ENCODE data around the gene PEX26.
A peak's percentile ranks its signal among the peaks of the same experiment; 100 is the strongest.
"Not testable (repeated sequence)": the region's sequence is repeated elsewhere in the genome, so short reads cannot be mapped to it uniquely, and the experiment has no call there.

Gene PEX26

GRCh38 chr22:18073467-18073866, 4.3 kb upstream of the PEX26 start:
- H3K4me3 ChIP-seq (ENCODE audit: low read depth, low read length): no peak overlapping the region
- TF ChIP-seq, protein P1, sequence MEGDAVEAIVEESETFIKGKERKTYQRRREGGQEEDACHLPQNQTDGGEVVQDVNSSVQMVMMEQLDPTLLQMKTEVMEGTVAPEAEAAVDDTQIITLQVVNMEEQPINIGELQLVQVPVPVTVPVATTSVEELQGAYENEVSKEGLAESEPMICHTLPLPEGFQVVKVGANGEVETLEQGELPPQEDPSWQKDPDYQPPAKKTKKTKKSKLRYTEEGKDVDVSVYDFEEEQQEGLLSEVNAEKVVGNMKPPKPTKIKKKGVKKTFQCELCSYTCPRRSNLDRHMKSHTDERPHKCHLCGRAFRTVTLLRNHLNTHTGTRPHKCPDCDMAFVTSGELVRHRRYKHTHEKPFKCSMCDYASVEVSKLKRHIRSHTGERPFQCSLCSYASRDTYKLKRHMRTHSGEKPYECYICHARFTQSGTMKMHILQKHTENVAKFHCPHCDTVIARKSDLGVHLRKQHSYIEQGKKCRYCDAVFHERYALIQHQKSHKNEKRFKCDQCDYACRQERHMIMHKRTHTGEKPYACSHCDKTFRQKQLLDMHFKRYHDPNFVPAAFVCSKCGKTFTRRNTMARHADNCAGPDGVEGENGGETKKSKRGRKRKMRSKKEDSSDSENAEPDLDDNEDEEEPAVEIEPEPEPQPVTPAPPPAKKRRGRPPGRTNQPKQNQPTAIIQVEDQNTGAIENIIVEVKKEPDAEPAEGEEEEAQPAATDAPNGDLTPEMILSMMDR (IDR thresholded peaks at IDR 0.05; ENCODE audit: borderline replicate concordance, insufficient read depth, low read depth, low read length): no peak

DNA sequence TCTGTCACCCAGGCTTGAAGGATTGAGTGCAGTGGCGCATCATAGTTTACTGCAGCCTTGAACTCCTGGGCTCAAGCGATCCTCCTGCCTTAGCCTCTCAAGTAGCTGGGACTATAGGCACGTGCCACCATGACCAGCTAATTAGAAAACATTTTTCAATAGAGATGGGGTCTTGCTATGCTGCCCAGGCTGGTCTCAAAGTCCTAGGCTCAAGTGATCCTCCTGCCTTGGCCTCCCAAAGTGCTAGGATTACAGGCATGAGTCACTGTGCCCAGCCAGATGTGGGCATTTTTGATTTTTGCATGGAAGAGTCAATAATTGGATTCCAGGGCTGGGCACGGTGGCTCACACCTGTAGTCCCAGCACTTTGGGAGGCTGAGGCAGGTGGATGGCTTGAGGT, 3.9 kb upstream of the PEX26 start:
- H3K4me3 ChIP-seq (ENCODE audit: low read depth, low read length): not testable (repeated sequence)

DNA sequence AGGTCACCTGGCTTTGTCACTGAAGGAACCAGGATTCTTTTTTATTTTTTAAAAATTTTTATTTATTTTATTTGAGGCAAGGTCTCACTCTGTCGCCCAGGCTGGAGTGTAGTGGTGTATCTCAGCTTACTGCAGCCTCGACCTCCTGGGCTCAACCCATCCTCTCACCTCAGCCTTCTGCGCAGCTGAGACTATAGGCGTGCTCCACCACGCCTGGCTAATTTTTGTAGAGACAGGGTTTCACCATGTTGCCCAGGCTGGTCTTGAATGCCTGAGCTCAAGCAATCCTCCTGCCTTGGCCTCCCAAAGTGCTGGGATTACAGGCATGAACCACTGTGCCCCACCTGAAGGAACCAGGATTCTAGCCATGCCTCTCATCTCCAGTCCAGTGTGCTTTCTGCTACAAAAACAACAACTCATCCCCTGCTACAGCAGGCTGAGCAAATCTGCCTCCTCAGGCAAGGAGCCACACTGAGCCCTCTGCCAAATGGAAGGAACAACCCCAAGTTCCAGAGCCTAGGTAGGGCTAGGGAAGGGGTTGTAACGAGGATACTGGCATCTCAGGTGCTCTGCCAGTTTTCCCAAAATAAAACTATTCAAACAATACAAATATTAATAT, 2.6 kb upstream of the PEX26 start:
- H3K4me3 ChIP-seq (ENCODE audit: low read depth, low read length): no peak overlapping the region
- TF ChIP-seq, protein P1 (IDR thresholded peaks at IDR 0.05; ENCODE audit: borderline replicate concordance, insufficient read depth, low read depth, low read length): no peak

DNA sequence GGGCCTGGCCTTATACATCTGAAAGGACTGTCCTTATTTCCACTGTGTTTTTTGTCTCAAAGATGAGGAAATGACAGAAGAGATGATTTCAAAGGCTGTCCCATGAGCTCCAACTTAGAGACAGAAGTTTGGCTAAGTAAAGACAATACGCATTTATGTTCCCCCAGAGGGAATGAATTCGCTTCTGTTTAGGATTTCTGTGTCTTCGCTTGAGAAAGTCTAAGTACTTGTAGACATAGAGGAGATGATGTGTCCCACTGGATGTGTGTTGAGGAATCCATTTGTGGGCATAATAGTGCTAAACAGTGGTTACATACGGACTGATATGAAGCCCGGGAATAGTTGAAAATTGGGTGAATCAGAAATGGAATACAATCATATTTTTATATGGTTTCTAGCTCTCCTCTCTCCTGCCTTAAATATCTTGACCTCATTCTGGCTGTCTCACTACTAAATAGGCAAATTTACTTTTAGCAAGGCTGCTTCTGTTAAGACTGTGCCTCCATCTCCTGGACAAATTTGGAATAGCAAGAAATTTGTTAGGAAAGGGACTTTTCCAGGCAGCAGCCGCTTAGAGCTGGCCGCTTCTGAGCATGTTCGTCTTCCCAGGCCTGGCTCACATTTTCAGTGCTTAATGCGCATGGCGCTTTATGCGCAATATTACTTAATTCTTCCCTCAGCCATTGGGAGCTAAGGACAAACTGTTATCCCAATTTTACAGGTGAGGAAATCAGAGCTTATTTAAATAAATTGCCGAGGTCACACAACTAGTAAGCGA, 1.9 kb upstream of the PEX26 start:
- H3K4me3 ChIP-seq (ENCODE audit: low read depth, low read length): no peak overlapping the region
- TF ChIP-seq, protein P1 (IDR thresholded peaks at IDR 0.05; ENCODE audit: borderline replicate concordance, insufficient read depth, low read depth, low read length): peak; percentile 56; the same call in 1 of the 2 replicates

DNA sequence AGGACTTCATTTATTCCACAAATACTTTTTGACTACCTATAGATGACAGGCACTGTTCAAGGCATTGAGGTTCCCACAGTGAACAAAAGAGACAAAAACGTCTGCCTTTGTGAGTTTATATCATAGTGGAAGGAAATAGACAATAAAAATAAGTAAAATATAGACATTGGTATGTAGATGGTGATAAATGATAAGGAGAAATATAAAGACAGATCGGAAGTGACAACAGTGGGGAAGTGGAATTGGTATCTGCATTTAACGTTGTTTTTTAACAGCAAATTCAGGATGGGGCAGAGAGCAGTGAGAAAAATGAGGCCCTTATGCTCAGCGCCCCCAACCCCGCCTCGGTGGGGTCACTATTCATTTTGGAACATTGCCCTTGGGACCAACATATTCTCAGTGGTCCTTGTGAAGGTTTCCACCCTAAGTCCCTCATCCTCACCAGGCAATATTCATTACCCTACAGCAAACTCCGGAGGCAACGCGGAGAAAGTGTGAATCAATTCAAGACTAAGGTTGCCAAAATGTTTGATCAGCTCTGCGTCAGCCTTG, 627 bp upstream of the PEX26 start:
- peak overlapping the region; percentile 97 for H3K4me3 ChIP-seq (ENCODE audit: low read depth, low read length)
- TF ChIP-seq, protein P1 (IDR thresholded peaks at IDR 0.05; ENCODE audit: borderline replicate concordance, insufficient read depth, low read depth, low read length): no peak

- H3K4me3 ChIP-seq (ENCODE audit: low read depth, low read length): peak overlapping the region; percentile 97
- TF ChIP-seq, protein P1 (IDR thresholded peaks at IDR 0.05; ENCODE audit: borderline replicate concordance, insufficient read depth, low read depth, low read length): 0 out of 2 replicates have a peak, but pooled peaks have one; percentile 4
Observed at GRCh38 chr22:18078329-18079041, 695 bp downstream of the PEX26 start.

DNA sequence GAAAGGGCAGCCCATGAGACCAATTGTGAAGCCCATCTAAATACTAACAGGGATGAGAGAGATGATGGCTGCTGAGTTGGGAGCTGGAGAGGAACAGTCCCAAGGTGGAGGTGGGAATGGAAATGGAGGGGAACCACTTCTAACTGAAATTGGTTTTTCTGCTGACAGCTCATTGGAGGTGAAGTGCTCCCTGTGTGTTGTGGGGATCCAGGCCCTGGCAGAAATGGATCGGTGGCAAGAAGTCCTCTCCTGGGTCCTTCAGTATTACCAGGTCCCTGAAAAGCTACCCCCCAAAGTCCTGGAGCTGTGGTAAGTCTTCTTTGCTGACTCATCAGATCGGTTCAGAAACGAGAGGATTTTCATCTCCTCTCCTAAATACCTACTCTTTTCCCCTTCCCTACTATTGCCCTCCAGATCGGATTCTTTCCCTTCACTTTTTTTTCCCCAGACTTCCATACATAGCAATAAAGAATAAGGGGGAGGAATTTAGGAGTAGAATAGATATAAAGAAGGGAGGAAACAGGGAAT, 2.0 kb downstream of the PEX26 start:
- H3K4me3 ChIP-seq (ENCODE audit: low read depth, low read length): no peak overlapping the region
- TF ChIP-seq, protein P1 (IDR thresholded peaks at IDR 0.05; ENCODE audit: borderline replicate concordance, insufficient read depth, low read depth, low read length): no peak

All from GM12875 (cell line).